Skeletal muscle cell (primary cell): Measurements from ENCODE around the gene MSI2.

Experiments
- DNase-seq: peaks from one replicate; pipeline ENCODE4 v3.0.0-alpha.2; 2010; ENCODE audit warnings: low read depth
- H3K4me3 ChIP-seq: 2 replicates; pipeline ENCODE4 v1.5.1; 2011; ENCODE audit warnings: low read depth, mild to moderate bottlenecking, control low read depth, low read length, moderate library complexity

The MSI2 gene

GRCh38 chr17:57330587-57330986, 74.3 kb downstream of the MSI2 start:
- no peak for DNase-seq
- H3K4me3 ChIP-seq, result no peak overlapping the region

DNA sequence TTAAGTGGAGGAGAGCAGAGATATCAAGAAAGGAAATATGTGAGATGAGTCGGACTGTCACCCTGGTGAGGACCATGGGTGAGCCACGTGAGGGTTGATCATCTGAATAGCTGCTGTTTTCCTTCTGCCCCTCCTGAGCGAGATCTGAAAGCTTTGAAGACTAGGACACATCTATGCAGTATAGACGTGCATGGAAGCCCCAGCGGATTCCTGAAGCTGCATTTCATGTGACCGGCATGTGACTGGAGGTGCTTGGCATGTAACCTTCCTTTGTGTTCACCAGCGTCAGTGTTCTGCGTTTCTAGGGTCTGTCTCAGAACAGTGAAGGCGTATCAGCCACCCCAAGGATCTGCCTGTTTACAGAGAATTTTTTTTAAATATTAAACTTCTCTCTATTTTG, 75.1 kb downstream of the MSI2 start:
- no peak for DNase-seq

GRCh38 chr17:57332501-57332900, 76.2 kb downstream of the MSI2 start:
- no peak for DNase-seq
- H3K4me3 ChIP-seq, result no peak overlapping the region

More for the DNA sequence above, 75.1 kb downstream of the MSI2 start:
- no peak overlapping the region for H3K4me3 ChIP-seq

GRCh38 chr17:57335195-57335792, 79.0 kb downstream of the MSI2 start:
- no peak overlapping the region for H3K4me3 ChIP-seq
- DNase-seq, result no peak

DNA sequence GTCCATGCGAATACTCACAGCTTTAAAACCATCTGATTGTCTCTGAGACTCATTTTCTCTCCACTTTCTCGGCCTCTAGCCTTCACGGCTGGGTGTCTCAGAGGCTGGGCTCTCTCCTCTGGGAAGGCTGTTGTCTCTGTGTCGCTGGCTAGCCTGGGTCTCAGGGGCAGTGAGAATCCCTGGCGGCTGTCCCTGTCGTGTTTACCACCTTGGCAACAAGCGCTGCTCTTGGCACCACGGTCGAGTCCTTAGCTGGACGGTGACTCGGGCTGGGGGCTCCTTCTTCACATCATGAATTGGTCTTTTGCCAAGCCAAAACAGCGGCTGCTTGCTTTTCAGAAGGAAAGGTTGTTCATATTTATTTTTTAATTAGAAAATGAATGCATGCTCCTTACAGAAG, 81.1 kb downstream of the MSI2 start:
- H3K4me3 ChIP-seq, result no peak overlapping the region
- DNase-seq, result no peak

DNA sequence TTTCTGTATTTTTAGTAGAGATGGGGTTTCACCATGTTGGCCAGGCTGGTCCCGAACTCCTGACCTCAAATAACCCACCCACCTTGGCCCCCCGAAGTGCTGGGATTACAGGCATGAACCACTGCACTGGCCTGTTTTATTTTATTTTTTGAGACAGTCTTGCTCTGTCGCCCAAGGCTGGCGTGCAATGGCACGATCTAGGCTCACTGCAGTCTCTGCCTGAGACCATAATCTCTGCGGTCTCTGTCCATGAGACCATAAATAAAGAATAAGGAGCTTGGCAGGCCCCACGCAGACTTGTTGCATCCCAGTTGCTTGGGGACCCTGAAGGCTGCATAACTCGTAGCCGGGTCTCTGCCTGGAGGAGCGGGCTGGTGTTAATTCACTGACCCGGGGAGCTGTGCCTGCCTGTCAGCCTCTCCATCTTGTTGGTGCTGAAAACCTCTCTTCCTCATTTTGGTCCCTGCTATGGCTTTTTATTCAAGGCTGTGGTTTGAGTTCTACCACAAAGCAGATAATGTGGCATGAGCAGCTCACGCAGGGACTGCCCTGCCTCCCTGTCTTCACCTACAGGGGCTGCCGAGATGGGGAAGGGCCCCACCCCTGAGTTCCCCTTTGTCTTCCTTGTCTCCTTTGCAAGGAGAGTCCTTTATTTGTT, 82.1 kb downstream of the MSI2 start:
- DNase-seq, result no peak
- H3K4me3 ChIP-seq, result no peak overlapping the region

DNA sequence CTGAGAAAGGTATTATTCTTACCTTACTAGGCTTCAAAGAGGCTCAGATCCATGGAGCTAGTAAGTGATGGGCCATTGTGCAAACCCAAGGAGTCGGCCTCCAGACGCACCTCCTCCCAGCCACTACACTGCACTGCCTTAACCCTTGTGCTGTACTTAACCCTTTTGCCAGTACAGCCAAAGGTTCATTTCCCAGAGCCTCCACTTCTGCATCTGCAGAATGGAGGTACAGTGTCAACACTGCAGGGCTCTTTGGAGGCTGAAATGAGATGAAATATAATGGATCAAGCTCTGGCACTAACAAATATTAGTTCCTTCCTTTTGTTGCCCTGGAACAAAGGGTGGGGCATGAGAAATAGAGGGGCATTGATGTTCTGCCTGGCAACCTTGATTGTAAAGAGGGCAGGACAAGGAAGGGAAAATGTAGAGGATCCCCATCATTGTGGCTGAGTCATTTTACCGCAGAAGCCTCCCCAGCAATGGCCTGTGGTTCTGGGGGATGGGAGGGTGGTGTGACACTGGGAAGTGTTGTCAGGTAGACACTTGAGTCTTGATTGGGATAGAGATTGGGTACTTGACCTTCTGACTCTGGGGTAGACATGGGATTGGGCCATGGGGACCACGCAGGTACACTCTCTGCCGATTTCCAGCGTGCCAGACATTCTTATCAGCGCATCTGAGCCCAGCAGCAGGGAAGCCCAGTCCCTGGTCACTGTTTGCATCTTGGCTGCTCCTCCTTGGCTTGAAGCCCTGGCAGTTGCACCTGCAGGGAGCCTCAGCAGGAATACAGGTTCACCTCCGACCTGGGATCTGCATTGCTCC, 84.0 kb downstream of the MSI2 start:
- H3K4me3 ChIP-seq, result no peak overlapping the region
- DNase-seq, result no peak

- no peak overlapping the region for H3K4me3 ChIP-seq
- no peak for DNase-seq
Observed at GRCh38 chr17:57341611-57342540, 85.6 kb downstream of the MSI2 start.

GRCh38 chr17:57342963-57343589, 86.8 kb downstream of the MSI2 start:
- H3K4me3 ChIP-seq, result no peak overlapping the region
- no peak for DNase-seq

- no peak overlapping the region for H3K4me3 ChIP-seq
- DNase-seq, result no peak
Observed at GRCh38 chr17:57343717-57344116, 87.4 kb downstream of the MSI2 start.

DNA sequence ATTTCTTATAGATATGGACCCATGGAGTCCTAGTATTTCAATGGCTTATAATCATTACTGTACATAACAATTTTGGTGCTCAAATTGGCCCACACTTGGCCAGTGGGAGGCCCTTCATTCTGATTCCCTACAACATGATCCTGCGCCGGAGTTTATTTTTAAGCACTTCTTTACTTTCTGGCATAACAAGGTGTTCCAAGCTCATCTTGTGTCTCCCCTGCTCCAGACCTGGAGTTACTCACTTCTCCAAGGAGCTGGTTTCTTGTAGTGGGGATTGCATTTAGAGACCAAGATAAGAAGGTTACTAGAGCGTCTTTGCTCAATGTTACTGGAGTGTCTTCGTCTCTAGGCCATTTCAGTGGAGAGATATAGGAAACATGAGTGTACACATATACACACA, 87.9 kb downstream of the MSI2 start:
- DNase-seq, result no peak
- H3K4me3 ChIP-seq, result no peak overlapping the region

- no peak for DNase-seq
- no peak overlapping the region for H3K4me3 ChIP-seq
Observed at GRCh38 chr17:57349541-57350247, 93.4 kb downstream of the MSI2 start.

- no peak overlapping the region for H3K4me3 ChIP-seq
- DNase-seq, result no peak
Observed at GRCh38 chr17:57350266-57350665, 93.9 kb downstream of the MSI2 start.

GRCh38 chr17:57352665-57353175, 96.4 kb downstream of the MSI2 start:
- DNase-seq, result no peak
- no peak overlapping the region for H3K4me3 ChIP-seq

- no peak overlapping the region for H3K4me3 ChIP-seq
- DNase-seq, result no peak
Observed at GRCh38 chr17:57354673-57355072, 98.3 kb downstream of the MSI2 start.

DNA sequence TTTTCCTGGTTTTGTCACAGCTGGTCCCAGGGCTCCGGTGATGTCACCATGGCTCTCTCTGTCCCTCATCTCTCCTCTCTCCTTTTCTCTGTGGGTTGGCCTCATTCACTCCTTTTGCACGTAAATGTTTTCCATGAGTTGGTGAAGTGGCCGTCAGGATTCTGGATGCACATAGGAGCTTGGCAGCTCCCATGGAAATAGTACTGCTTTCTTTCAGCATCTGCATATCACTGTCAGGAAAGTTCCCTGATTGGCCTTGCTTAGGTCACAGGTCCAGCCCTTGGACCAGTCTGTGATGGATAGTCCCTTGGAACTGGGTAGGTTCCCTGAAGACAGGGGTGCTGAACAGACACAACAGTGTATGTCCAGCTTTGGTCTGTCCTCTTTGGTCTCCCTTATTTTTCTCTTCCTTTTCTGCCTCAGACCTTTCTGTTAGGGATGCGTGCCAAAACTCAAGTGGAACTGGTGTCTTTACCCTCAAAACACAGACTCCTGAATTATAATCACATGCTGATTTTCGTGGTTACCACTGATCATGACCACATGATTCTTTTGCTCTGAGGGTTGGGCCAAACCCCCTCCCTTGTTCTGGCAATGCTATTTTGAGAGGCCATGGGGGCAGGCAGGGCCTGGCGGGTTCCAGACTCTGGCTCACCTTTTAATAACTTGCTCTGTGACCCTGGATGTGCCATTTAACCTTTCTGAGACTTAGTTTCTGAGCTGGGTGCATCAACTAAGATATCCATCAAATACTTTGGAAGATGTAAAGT, 99.0 kb downstream of the MSI2 start:
- H3K4me3 ChIP-seq, result no peak overlapping the region
- DNase-seq, result no peak

- no peak overlapping the region for H3K4me3 ChIP-seq
- DNase-seq, result no peak
Observed at GRCh38 chr17:57356153-57356718, 99.9 kb downstream of the MSI2 start.
